Retina (tissue), 1 donor: ENCODE measurements around the gene WDR43.

Experiments used
- DNase-seq: peaks from one replicate; pipeline ENCODE4 v3.0.0-alpha.2; 2016

WDR43 gene

GRCh38 chr2:28909655-28910353, 15.3 kb downstream of the WDR43 start:
- no peak for DNase-seq

- no peak for DNase-seq
These were observed 21.5 kb downstream of the WDR43 start for GRCh38 chr2:28915939-28916338.

DNA sequence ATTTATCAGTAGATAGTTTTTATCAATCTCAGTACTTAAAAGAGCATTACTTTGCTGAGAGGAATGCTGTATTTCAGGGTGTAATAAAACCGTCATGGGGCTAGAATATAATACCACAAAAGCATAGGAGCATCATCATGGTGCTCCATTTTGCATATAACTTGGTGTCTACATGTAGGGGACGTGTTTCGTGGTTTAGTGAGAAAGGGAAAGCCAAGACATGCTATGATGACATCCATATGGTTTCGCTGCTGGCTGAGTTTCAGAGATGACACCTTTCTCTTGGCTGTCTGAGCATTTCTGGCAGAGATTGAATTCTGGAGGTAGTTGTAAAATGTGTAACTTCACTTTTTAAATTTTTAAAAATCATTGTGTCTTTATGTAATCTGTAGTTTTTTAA, 32.4 kb downstream of the WDR43 start:
- DNase-seq = no peak

GRCh38 chr2:28927469-28927868, 33.0 kb downstream of the WDR43 start:
- no peak for DNase-seq

GRCh38 chr2:28927878-28928277, 33.4 kb downstream of the WDR43 start:
- no peak for DNase-seq

DNA sequence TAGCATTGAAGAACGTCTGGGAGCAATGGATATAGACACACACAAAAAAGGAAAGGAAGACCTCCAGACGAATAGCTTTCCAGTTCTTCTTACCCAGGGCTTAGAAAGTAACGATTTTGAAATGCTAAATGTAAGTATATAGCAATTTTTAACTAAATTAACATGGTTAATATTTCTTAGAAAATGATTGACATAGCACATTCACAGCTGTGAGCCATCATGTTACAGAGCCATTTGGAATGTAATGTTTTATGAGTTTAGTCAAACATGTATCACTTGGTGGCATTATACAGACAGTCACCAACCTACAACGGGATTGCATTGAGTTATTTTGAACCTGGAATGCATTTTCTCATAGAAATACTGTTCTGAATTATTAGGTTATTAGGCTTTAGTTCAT, 35.1 kb downstream of the WDR43 start:
- DNase-seq = no peak

- DNase-seq = no peak
These were observed 35.7 kb downstream of the WDR43 start for GRCh38 chr2:28930205-28930604.

- DNase-seq = no peak
These were observed 40.3 kb downstream of the WDR43 start for GRCh38 chr2:28934769-28935168.

GRCh38 chr2:28941008-28941407, 46.5 kb downstream of the WDR43 start:
- no peak for DNase-seq

GRCh38 chr2:28944535-28945248, 50.2 kb downstream of the WDR43 start:
- no peak for DNase-seq

DNA sequence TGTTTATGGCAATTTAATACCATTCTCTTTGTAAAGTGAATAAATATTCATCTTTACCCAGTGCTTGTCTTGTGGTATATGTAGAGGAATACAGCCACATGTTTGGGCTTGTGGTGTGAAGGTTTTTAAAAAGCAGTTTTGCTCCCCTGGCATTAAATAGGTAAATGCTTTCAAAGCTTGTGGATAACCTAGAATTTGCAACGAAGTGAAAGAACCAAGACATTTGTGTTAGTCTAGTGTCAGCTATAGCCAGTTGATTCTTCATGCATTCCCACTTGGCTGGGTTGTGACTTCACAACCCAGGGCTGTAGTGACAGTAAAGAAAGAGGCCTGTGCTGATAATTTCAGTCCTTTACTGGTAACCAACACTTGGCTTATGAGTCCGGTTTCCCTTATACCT, 53.7 kb downstream of the WDR43 start:
- DNase-seq = no peak

DNA sequence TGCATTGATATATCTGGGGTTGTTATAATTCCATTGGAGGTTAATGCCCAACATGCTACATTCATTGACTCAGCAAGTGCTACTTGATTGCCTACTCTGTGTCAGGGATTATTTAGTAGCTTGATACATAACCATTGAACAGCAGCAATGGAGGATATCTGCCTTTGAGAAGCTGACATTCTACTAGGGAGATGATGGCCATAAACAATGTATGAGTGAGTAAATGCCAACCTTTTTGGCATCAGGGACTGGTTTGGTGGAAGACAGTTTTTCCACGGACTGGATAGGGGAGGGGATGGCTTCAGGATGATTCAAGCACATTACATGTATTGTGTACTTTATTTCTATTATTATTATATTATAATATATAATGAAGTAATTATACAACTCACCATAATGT, 54.7 kb downstream of the WDR43 start:
- no peak for DNase-seq

DNA sequence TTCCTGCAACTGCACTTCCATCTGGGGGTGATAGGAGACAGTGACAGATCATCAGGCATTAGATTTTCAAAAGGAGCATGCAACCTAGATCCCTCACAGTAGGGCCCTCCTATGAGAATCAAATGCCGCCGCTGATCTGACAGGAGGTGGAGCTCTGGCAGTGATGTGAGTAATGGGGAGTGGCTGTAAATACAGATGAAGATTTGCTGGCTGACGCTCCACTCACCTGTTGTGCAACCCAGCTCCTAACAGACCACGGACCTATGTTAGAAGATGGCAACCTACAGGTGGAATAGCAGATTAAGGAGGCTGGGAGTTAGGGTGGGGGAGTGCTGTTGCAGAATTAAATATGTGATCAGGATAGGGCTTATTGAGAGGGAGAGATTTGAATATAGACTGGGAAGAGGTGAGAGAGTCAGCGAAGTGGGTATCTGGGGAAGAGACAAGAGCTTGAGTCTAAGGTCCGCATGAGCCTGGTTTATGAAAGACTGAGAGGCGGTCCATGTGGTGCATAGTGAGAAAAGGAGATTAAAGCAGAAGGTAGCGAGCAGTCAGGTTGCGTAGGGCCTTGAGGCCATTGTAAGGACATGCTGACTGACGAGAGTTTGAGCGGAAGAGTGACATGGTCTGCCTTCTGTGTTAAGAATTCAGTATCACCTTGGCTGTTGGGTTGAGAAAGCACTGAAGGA, 55.3 kb downstream of the WDR43 start:
- no peak for DNase-seq

DNA sequence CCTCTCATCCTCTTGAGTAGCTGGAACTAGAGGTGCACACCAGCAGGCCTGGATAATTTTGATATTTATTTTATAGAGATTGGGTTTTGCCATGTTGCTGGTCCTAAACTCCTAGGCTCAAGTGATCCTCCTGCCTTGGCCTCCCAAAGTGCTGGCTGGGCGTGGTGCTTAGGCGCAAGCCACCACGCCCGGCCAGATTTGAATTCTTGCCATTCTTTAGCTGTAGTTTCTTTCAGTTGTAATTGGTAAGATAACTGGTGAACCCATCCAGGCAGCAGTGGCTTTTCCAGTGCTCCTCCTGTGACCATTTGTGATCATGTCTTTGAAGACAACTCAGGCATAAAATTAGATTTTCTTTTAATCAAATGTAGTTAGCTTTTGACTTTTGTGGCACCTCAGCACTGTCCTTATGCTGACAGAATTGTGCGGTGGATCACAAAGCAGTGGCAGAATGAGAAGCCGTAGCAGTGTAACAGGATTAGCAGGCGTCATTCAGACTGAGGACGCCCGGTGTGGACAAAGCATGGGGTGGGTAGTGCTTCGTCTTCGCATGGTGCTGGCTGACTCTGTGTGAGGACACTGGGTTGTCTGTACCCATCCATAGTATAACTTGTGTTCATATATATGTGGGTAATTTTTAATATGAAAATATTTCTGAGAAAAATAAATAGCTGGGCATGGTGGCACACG, 56.6 kb downstream of the WDR43 start:
- no peak for DNase-seq

- no peak for DNase-seq
These were observed 57.7 kb downstream of the WDR43 start for GRCh38 chr2:28951910-28952835.

DNA sequence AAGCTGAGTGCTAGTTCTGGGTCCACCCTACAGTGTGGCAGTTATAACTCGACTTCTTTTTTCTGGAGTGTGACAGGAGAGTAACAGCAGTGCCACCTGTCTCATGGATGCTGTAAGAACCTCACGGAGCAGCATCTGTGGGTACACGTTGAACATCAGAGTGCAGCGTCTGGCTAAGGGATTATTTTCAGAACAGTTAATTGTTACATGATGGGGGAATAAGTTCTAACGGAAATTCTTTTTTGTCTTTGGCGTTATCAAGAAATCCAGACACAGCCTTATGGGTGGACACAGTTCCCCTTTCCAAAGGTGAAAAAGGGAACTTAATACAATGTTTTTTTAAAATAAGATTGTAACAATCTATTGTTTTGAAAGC, 58.4 kb downstream of the WDR43 start:
- no peak for DNase-seq

- DNase-seq = no peak
These were observed 61.0 kb downstream of the WDR43 start for GRCh38 chr2:28955467-28955866.

DNA sequence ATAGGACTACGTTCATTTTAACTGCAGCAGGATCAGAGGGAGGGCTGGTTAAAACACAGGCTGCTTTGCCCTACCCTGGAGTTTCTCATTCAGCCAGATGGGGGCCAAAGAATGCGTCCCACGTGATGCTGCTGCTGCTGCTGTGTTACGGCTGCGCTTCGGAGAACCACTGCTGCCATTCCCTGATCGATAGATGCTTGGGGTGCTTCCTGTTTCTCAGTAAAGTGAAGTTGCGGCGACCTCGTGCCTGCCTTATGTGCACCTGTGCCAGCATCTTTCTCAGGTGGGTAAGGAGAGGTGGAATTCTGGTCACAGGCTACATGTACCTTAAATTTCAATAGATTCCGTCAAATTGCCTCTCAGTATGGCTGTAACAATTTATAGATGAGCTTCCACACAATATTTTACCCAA, 62.0 kb downstream of the WDR43 start:
- peak; percentile 50 for DNase-seq

DNA sequence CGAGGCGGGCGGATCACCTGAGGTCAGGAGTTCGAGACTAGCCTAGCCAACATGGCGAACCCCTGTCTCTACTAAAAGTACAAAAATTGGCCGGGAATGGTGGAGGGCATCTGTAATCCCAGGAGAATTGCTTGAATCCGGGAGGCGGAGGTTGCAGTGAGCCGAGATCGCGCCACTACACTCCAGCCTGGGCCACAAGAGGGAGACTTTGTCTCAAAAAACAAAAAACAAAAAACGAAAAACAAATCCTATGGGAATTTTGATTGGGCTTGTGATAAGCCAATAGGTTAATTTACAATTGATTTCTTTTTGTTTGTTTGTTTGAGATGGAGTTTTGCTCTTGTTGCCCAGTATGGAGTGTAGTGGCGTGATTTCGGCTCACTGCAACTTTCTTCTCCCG, 62.4 kb downstream of the WDR43 start:
- DNase-seq = peak; percentile 73

- peak; percentile 87 for DNase-seq
These were observed 64.2 kb downstream of the WDR43 start for GRCh38 chr2:28958689-28959088.

- no peak for DNase-seq
These were observed 65.9 kb downstream of the WDR43 start for GRCh38 chr2:28960401-28960800.

DNA sequence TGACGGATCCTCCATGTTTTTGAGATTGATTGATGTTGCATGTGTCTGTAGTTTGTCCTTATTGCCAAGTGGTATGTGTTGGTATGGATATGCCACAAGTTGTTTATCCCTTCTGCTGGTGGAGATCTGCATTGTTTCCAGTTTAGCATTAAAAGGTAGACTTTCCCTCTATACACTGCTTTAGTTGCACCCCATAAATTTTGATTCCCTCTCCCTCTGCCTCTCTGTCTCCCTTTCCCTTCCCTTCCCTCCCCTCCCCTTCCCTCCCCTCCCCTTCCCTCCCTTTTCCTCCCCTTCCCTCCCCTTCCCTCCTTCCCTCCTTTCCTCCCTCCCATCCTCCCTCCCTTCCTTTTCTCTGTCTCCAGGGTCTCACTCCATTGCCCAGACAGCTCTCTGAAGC, 68.0 kb downstream of the WDR43 start:
- DNase-seq = no peak
